Measurements from ENCODE around the gene STK39.

STK39 gene

GRCh38 chr2:168224346-168224745 is 23.0 kb downstream of the STK39 start:
- Histone ChIP-seq H3K27ac (ENCODE audit: low read length) (no peak overlapping the region), H3K27me3 (ENCODE audit: control insufficient read depth, insufficient read depth, low read length) (no peaks in the 10 kb centered on the region), H3K36me3 (ENCODE audit: control insufficient read depth, insufficient read depth, low read length) (no peaks in the 10 kb centered on the region), H3K4me3 (ENCODE audit: low read length) (no peak overlapping the region), H3K9me3 (ENCODE audit: control insufficient read depth, insufficient read depth, low read length) (no peaks in the 10 kb centered on the region), H3K4me1 (ENCODE audit: control insufficient read depth, insufficient read depth, low read length) (no peaks in the 10 kb centered on the region)
- no CpG with 5 or more reads among the region's 2 CpGs for WGBS (ENCODE audit: insufficient coverage, insufficient read length)
- DNase-seq (ENCODE audit: low read depth, low spot score) = no peak

DNA sequence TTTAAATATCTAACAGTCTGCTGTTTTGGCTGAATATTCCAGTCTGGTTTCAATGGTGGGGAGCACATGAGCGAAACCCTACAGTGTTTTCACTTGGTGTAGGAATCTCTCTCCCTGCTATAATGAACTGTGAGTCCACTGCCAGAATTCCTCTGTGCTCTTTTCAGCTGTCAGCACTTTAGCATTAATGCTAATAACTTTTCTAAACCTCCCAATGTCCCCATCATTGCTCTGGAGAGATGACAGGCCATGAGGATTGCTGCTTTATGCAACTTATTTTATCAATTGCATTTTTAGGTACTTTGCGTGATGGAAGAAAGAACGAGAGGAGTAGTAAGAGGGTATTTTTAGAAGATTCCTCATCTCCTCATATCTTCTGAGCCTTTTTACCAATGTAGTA is 25.3 kb downstream of the STK39 start:
- no CpG with 5 or more reads among the region's 3 CpGs for WGBS (ENCODE audit: insufficient coverage, insufficient read length)
- H3K27me3 ChIP-seq (ENCODE audit: control insufficient read depth, insufficient read depth, low read length) = no peaks in the 10 kb centered on the region

GRCh38 chr2:168220965-168221819 is 26.2 kb downstream of the STK39 start:
- Histone ChIP-seq H3K27me3 (ENCODE audit: control insufficient read depth, insufficient read depth, low read length) (no peaks in the 10 kb centered on the region), H3K9me3 (ENCODE audit: control insufficient read depth, insufficient read depth, low read length) (no peaks in the 10 kb centered on the region), H3K27ac (ENCODE audit: low read length) (no peak overlapping the region), H3K36me3 (ENCODE audit: control insufficient read depth, insufficient read depth, low read length) (no peaks in the 10 kb centered on the region), H3K4me3 (ENCODE audit: low read length) (no peak overlapping the region), H3K4me1 (ENCODE audit: control insufficient read depth, insufficient read depth, low read length) (no peaks in the 10 kb centered on the region)
- WGBS (ENCODE audit: insufficient coverage, insufficient read length) = no CpG with 5 or more reads among the region's 11 CpGs
- DNase-seq (ENCODE audit: low read depth, low spot score) = no peak

More for the DNA sequence above, 25.3 kb downstream of the STK39 start:
- no peaks in the 10 kb centered on the region for H3K9me3 ChIP-seq (ENCODE audit: control insufficient read depth, insufficient read depth, low read length)
- no peaks in the 10 kb centered on the region for H3K4me1 ChIP-seq (ENCODE audit: control insufficient read depth, insufficient read depth, low read length)
- no peaks in the 10 kb centered on the region for H3K36me3 ChIP-seq (ENCODE audit: control insufficient read depth, insufficient read depth, low read length)
- H3K4me3 ChIP-seq (ENCODE audit: low read length) = no peak overlapping the region
- DNase-seq (ENCODE audit: low read depth, low spot score) = no peak
- no peak overlapping the region for H3K27ac ChIP-seq (ENCODE audit: low read length)

DNA sequence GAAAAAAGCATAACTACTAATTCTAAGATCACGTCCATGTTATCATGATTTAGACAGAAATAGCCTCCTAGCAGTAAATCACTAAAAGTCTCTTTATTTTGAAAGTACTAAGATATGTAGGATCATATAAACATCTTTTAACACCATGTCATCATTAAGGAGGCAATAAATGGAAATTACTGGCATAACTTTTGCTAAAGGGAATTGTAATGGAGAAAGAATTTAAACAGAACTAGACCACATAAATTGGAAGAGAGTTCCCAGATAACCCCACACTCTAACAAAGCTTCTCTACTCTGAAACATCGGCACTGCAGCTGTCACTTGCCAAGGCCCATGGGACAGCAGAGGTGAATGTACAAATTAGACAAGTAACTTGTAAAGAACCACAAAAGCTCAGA is 29.5 kb downstream of the STK39 start:
- Histone ChIP-seq H3K9me3 (ENCODE audit: control insufficient read depth, insufficient read depth, low read length) (no peaks in the 10 kb centered on the region), H3K27me3 (ENCODE audit: control insufficient read depth, insufficient read depth, low read length) (no peaks in the 10 kb centered on the region), H3K27ac (ENCODE audit: low read length) (no peak overlapping the region), H3K4me1 (ENCODE audit: control insufficient read depth, insufficient read depth, low read length) (no peaks in the 10 kb centered on the region), H3K4me3 (ENCODE audit: low read length) (no peak overlapping the region), H3K36me3 (ENCODE audit: control insufficient read depth, insufficient read depth, low read length) (no peaks in the 10 kb centered on the region)
- no peak for DNase-seq (ENCODE audit: low read depth, low spot score)
- WGBS (ENCODE audit: insufficient coverage, insufficient read length) = no CpG with 5 or more reads among the region's 2 CpGs

GRCh38 chr2:168216351-168217005 is 30.9 kb downstream of the STK39 start:
- DNase-seq (ENCODE audit: low read depth, low spot score) = no peak
- H3K36me3 ChIP-seq (ENCODE audit: control insufficient read depth, insufficient read depth, low read length) = no peaks in the 10 kb centered on the region
- no peaks in the 10 kb centered on the region for H3K27me3 ChIP-seq (ENCODE audit: control insufficient read depth, insufficient read depth, low read length)
- H3K27ac ChIP-seq (ENCODE audit: low read length) = no peak overlapping the region
- no peak overlapping the region for H3K4me3 ChIP-seq (ENCODE audit: low read length)
- H3K9me3 ChIP-seq (ENCODE audit: control insufficient read depth, insufficient read depth, low read length) = no peaks in the 10 kb centered on the region
- WGBS (ENCODE audit: insufficient coverage, insufficient read length) = no CpG with 5 or more reads among the region's 12 CpGs
- H3K4me1 ChIP-seq (ENCODE audit: control insufficient read depth, insufficient read depth, low read length) = 0 out of 2 replicates have a peak, but pooled peaks cover 1% of the 10 kb centered on the region

- H3K9me3 ChIP-seq (ENCODE audit: control insufficient read depth, insufficient read depth, low read length) = no peaks in the 10 kb centered on the region
- H3K36me3 ChIP-seq (ENCODE audit: control insufficient read depth, insufficient read depth, low read length) = no peaks in the 10 kb centered on the region
- H3K4me1 ChIP-seq (ENCODE audit: control insufficient read depth, insufficient read depth, low read length) = 0 out of 2 replicates have a peak, but pooled peaks cover 1% of the 10 kb centered on the region
- H3K27me3 ChIP-seq (ENCODE audit: control insufficient read depth, insufficient read depth, low read length) = no peaks in the 10 kb centered on the region
- WGBS (ENCODE audit: insufficient coverage, insufficient read length) = no CpG with 5 or more reads among the region's 1 CpG
- H3K4me3 ChIP-seq (ENCODE audit: low read length) = no peak overlapping the region
- no peak overlapping the region for H3K27ac ChIP-seq (ENCODE audit: low read length)
- DNase-seq (ENCODE audit: low read depth, low spot score) = no peak
These were observed 31.6 kb downstream of the STK39 start for GRCh38 chr2:168215813-168216212.

GRCh38 chr2:168212866-168213265 is 34.5 kb downstream of the STK39 start:
- no peaks in the 10 kb centered on the region for H3K9me3 ChIP-seq (ENCODE audit: control insufficient read depth, insufficient read depth, low read length)
- H3K4me3 ChIP-seq (ENCODE audit: low read length) = no peak overlapping the region
- WGBS (ENCODE audit: insufficient coverage, insufficient read length) = no CpG with 5 or more reads among the region's 3 CpGs
- H3K4me1 ChIP-seq (ENCODE audit: control insufficient read depth, insufficient read depth, low read length) = 0 out of 2 replicates have a peak, but pooled peaks cover 3% of the 10 kb centered on the region
- no peaks in the 10 kb centered on the region for H3K27me3 ChIP-seq (ENCODE audit: control insufficient read depth, insufficient read depth, low read length)
- H3K27ac ChIP-seq (ENCODE audit: low read length) = no peak overlapping the region
- H3K36me3 ChIP-seq (ENCODE audit: control insufficient read depth, insufficient read depth, low read length) = no peaks in the 10 kb centered on the region
- DNase-seq (ENCODE audit: low read depth, low spot score) = no peak

DNA sequence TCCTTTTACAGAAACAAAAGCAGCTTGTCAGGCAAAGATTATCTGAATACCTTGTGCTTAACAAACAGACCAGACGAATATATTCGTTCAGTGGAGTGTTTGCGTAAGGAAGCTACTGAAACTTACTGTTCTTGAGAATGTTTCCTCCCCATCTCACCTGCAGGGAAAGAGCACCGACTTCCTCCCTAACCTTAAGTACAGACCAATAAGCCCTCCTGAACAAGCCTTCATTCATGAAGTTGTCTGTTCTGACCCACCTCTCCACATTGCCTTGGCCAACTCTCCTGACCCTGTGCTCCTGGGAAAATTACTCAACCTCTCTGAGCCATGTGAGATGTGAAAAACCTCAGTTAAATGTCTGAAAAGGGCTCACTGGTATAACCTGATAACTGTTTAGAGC is 35.2 kb downstream of the STK39 start:
- no peak for DNase-seq (ENCODE audit: low read depth, low spot score)
- H3K4me1 ChIP-seq (ENCODE audit: control insufficient read depth, insufficient read depth, low read length) = 0 out of 2 replicates have a peak, but pooled peaks cover 3% of the 10 kb centered on the region
- no peaks in the 10 kb centered on the region for H3K9me3 ChIP-seq (ENCODE audit: control insufficient read depth, insufficient read depth, low read length)
- no peak overlapping the region for H3K4me3 ChIP-seq (ENCODE audit: low read length)
- no peak overlapping the region for H3K27ac ChIP-seq (ENCODE audit: low read length)
- no CpG with 5 or more reads among the region's 4 CpGs for WGBS (ENCODE audit: insufficient coverage, insufficient read length)
- no peaks in the 10 kb centered on the region for H3K36me3 ChIP-seq (ENCODE audit: control insufficient read depth, insufficient read depth, low read length)
- H3K27me3 ChIP-seq (ENCODE audit: control insufficient read depth, insufficient read depth, low read length) = no peaks in the 10 kb centered on the region

DNA sequence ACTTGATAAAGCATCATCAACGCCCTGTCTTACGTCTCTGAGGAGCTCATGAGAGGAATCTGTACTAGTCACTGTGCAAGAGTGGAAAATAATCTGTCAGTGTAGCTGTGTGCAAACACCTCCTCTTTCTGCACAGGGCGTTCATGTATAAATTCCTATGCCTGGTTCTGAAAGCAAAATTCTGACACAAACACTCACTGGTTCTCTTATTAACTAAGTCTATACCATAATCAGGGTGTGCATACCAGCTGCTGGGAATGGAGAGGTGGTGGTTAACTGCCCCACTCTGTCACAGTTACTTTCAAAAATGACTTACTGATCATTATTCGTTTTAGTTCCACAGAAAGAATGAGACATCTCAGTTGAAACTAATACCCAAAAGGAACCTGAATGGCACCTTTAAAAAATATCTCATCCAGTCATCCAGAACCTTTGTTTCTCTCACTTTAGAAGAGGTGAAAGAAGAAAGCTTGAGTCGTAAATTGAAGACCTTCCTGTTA is 35.7 kb downstream of the STK39 start:
- Histone ChIP-seq H3K36me3 (ENCODE audit: control insufficient read depth, insufficient read depth, low read length) (no peaks in the 10 kb centered on the region), H3K9me3 (ENCODE audit: control insufficient read depth, insufficient read depth, low read length) (no peaks in the 10 kb centered on the region), H3K27me3 (ENCODE audit: control insufficient read depth, insufficient read depth, low read length) (no peaks in the 10 kb centered on the region), H3K4me1 (ENCODE audit: control insufficient read depth, insufficient read depth, low read length) (0 out of 2 replicates have a peak, but pooled peaks cover 3% of the 10 kb centered on the region), H3K27ac (ENCODE audit: low read length) (no peak overlapping the region), H3K4me3 (ENCODE audit: low read length) (no peak overlapping the region)
- DNase-seq (ENCODE audit: low read depth, low spot score) = no peak
- no CpG with 5 or more reads among the region's 5 CpGs for WGBS (ENCODE audit: insufficient coverage, insufficient read length)

DNA sequence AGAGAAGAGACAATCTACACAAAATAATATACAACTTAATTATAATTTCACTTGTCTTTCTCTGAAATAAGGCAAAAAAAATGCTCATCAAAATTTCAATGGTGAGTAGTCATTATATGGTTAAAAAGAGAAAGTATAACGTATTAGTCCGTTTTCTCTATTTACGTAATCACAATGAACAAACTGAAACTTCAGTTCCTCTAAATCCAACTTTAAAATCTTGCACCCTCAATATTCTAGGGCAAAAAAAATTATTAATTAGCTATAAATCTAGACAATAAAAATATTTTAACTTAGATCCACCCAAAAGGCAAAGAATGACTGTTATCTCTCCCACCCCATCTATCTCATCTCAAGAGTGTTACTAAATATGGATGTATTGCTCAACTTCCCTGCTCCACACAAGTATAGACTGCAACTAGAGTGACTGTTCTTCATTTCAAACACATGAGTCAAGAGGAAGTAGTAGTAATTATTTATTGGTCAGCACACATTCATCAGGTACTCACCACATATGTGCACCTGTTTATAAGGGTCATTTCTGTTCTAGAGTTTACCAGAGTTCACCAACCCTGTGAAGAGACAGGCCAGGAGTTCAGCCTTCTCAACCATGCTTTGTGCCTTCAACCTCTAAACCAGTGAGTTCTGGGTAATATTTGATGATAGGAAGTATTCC is 36.4 kb downstream of the STK39 start:
- WGBS (ENCODE audit: insufficient coverage, insufficient read length) = no CpG with 5 or more reads among the region's 3 CpGs
- DNase-seq (ENCODE audit: low read depth, low spot score) = no peak
- Histone ChIP-seq H3K4me1 (ENCODE audit: control insufficient read depth, insufficient read depth, low read length) (0 out of 2 replicates have a peak, but pooled peaks cover 3% of the 10 kb centered on the region), H3K27me3 (ENCODE audit: control insufficient read depth, insufficient read depth, low read length) (no peaks in the 10 kb centered on the region), H3K4me3 (ENCODE audit: low read length) (no peak overlapping the region), H3K27ac (ENCODE audit: low read length) (no peak overlapping the region), H3K9me3 (ENCODE audit: control insufficient read depth, insufficient read depth, low read length) (no peaks in the 10 kb centered on the region), H3K36me3 (ENCODE audit: control insufficient read depth, insufficient read depth, low read length) (no peaks in the 10 kb centered on the region)
